GM18861 (cell line): Measurements from ENCODE around the gene KIF17.

Experiments used
- ATAC-seq: cut with Tn5 transposase; IDR thresholded peaks from one replicate; pipeline ENCODE4 v1.9.1; 2021; ENCODE audit not compliant: unreplicated experiment

KIF17 gene

DNA sequence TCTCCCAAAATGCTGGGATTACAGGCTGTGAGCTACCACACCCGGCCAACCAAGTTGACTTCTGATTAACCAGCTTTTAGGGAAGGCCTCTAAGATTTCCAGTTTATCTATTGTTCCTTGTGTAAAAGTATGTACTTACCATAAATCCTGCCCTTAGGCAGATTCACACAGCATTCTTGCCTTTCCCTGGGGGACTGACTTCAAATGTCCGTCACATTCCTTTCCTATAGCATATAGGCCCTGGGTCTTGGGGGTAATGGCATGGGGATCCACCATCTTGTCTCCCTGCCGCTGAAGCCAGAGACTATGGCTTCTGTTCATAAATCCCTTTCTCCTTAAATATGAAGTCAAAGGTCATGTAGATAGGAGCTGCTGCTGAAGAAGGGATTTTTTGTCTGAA lies 85.4 kb downstream of the KIF17 start:
- no peak for ATAC-seq

DNA sequence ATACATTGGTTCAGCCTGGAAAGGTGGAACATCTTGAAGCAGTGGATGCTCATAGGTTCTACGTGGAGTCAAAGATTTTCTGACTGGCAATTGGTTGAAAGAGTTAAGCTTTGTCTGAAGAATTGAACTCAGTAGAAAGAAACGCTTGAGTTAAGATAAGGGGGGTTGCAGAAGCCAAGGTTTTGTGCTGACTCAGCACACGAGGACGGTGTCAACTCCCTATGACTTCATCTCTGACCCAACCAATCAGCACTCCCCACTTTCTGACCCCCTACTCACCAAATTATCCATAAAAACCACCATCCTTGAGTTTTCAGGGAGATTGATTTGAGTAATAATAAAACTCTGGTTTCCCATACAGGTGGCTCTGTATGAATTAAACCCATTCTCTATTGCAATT lies 87.1 kb downstream of the KIF17 start:
- no peak for ATAC-seq

- ATAC-seq: no peak
These were observed 91.3 kb downstream of the KIF17 start for GRCh38 chr1:20626524-20626923.

DNA sequence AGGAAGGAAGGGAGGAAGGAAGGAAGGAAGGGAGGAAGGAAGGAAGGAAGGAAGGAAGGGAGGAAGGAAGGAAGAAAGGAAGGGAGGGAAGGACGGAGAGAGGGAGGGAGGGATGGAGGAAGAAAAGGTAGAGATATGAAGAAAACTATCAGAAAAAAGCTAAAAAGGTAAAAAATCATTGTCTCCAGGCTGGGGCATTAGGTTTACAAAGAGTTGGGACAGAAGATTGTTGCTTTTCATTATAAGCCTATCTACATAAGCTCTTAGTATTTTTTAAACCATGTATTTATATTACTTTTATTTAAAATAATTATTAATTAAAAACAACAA lies 91.7 kb downstream of the KIF17 start:
- ATAC-seq: no peak

- no peak for ATAC-seq
These were observed 92.4 kb downstream of the KIF17 start for GRCh38 chr1:20625176-20626097.

GRCh38 chr1:20624709-20625108 lies 93.1 kb downstream of the KIF17 start:
- ATAC-seq: no peak

DNA sequence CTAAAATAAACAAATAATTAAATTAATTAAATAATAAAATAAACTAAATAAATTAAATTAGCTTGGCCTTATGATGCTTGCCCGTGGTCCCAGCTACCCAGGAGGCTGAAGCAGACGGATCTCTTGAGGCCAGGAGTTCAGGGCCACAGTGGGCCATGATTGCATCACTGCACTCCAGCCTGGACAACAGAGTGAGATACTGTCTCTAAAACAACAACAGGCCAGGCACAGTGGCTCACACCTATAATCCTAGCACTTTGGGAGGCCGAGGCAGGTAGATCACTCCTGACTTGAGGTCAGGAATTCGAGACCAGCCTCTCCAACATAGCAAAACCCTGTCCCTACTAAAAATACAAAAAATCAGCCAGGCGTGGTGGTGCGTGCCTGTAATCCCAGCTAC lies 96.8 kb downstream of the KIF17 start:
- ATAC-seq: no peak

DNA sequence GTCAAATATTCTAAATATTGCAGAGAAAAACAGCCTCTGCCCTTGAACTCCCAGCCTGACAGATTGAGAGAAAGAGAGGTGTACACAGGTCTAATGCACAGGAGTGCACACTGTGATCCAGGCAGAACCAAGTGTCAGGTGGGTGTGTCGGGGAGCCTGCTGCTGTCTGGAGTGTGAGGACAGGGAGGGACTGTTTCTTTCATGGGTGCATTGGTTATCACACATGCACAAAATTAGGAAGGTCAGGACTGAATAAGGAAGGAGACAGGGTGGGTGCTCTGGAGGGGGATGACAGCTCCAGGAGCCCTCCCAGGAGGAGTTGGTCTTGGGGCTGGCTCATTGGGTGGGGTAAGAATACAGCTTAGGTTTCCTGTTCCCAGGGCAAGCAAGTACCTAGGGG lies 97.8 kb downstream of the KIF17 start:
- no peak for ATAC-seq

DNA sequence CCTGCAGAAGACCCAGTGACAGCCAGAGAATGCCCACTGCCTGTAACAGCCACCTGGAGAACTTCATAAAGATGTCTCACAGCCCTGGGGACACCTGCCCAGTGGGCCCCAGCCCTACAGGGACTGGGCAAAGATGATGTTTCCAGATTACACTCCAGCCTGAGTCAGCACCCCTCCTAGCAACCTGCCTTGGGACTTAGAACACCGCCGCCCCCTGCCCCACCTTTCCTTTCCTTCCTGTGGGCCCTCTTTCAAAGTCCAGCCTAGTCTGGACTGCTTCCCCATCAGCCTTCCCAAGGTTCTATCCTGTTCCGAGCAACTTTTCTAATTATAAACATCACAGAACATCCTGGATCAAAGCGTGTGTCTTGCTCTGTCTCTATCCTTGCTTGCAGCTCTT lies 99.3 kb downstream of the KIF17 start:
- ATAC-seq: no peak

DNA sequence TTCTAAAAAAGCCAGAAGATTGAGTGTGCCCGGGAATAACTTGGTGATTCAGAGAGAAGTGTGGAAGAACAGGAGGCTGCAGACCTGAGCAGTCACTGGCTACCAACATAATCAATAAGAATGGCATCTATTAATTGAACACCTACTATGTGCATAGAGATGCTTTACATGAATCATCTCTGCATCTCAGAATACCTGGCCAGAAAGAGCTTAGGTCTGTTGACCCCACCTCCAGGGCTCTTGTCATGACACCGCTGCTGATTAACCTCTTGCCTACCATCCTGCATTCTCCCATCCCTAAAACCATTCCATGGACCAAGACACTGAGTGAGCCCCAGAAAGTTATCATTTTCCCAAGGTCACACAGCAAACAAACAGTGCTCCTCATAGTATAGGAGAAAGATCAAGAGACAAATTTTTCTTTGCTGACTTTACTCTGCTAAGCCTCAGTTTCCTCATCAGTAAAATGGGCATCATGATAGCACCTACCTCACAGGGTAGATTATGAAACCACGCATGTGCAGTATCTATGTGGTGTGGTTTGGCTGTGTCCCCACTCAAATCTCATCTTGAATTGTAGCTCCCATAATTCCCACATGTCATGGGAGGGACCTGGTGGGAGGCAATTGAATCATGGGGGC lies 100.8 kb downstream of the KIF17 start:
- no peak for ATAC-seq

DNA sequence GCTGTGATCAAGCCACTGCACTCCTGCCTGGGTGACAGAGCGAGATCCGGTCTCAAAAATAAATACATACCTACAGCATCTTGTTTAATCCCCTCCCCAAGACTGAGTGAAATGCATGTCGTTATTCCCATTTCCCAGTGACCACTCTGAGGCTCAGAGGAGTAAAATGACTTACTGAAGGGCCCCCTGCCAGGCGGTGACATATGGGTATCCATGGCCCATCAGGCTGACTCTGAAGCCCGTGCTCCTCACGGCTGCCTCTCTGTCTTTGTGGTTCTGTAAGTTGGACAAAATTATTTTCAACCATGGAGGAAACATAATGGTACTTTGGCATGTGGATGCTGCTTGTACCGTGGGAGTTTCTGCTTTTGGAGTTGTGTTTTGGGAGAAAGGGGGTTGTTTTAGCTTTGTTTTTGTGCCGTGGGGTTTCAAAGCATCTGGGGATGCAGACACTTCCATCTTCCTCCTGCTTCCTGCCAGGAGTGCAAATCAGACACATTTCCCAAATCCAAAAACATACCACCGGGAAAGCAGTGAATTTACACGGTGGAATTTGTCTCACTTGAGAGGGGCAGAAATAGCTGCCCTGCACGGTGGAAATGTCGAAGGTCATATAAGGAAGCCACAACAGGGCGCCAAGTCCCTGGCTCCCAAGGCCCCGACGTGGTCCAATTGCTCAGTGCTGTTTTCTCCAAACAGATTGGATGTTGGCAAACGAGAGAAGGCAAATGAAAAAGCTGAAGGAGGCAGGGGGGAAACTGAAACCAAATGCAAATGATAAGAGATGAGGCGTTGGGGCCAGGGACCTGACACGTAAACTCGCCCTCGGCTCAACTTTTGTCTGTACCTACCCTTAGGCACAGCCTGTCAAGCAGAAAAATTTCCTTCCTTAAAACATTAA lies 101.6 kb downstream of the KIF17 start:
- no peak for ATAC-seq

DNA sequence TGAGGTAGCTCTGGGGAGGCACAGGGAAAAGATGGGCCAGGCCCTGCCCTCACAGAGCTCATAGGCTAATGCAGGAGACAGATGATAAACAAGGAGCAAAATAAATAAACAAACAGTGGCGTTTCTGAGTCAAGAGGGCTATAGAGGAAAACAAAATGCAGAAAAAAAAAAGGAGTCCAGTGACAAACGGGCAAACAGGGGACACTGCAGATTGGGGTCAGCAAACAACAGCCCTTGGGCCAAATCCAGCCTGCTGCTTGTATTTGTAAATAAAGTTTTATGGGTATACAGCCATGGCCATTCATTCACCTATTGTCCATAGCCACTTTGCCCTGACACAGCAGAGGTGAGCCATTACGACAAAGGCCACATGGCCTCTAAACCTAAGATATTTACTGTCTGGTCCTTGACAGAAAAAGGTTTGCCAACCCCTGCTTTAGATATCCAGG lies 103.7 kb downstream of the KIF17 start:
- no peak for ATAC-seq
